ENCODE results near the gene ST14.
A peak's percentile ranks its signal among the peaks of the same experiment; 100 is the strongest.
"Not testable (repeated sequence)": the region's sequence is repeated elsewhere in the genome, so short reads cannot be mapped to it uniquely, and the experiment has no call there.

Gene ST14

GRCh38 chr11:130190371-130190881 is 30.8 kb downstream of the ST14 start:
- DNase-seq, result peak; percentile 99

- DNase-seq, result no peak
Observed at GRCh38 chr11:130191896-130192295, 32.3 kb downstream of the ST14 start.

- no peak for DNase-seq
Observed at GRCh38 chr11:130192845-130193267, 33.3 kb downstream of the ST14 start.

- DNase-seq, result not testable (repeated sequence)
Observed at GRCh38 chr11:130193551-130193950, 34.0 kb downstream of the ST14 start.

GRCh38 chr11:130194241-130195023 is 34.9 kb downstream of the ST14 start:
- no peak for DNase-seq

GRCh38 chr11:130197386-130198035 is 37.9 kb downstream of the ST14 start:
- no peak for DNase-seq

GRCh38 chr11:130198292-130198691 is 38.7 kb downstream of the ST14 start:
- DNase-seq, result no peak

GRCh38 chr11:130198964-130199363 is 39.4 kb downstream of the ST14 start:
- no peak for DNase-seq

- DNase-seq, result no peak
Observed at GRCh38 chr11:130199792-130200191, 40.2 kb downstream of the ST14 start.

- no peak for DNase-seq
Observed at GRCh38 chr11:130201026-130201425, 41.4 kb downstream of the ST14 start.

GRCh38 chr11:130202009-130202817 is 42.6 kb downstream of the ST14 start:
- DNase-seq, result no peak

GRCh38 chr11:130202818-130203689 is 43.5 kb downstream of the ST14 start:
- DNase-seq, result no peak

- DNase-seq, result no peak
Observed at GRCh38 chr11:130203766-130204702, 44.5 kb downstream of the ST14 start.

GRCh38 chr11:130204703-130205095 is 45.1 kb downstream of the ST14 start:
- no peak for DNase-seq

- DNase-seq, result no peak
Observed at GRCh38 chr11:130206141-130206540, 46.6 kb downstream of the ST14 start.

- no peak for DNase-seq
Observed at GRCh38 chr11:130208241-130209127, 48.9 kb downstream of the ST14 start.

GRCh38 chr11:130209128-130209932 is 49.7 kb downstream of the ST14 start:
- DNase-seq, result no peak

- no peak for DNase-seq
Observed at GRCh38 chr11:130209954-130210854, 50.6 kb downstream of the ST14 start.

Data from COR-L47 (cell line).